Esophagus muscularis mucosa (tissue), 3 donors: ENCODE data around the gene ODF2L.

Source experiments
- CTCF ChIP-seq, 3 experiments: fragments of 200-600 bp in 2 of 3; fragments of 450-650 bp in 1 of 3; sonication (generic) in 2 of 3; IDR thresholded peaks; one replicate each; pipeline ENCODE4 v1.5.1; 2017 to 2019; ENCODE audit warnings: antibody characterized with exemption in 3 of 3, mild to moderate bottlenecking in 2 of 3, moderate library complexity in 1 of 3
- POLR2A ChIP-seq: fragments of 450-650 bp; IDR thresholded peaks from one replicate; pipeline ENCODE4 v1.6.1; 2017; ENCODE audit warnings: antibody characterized with exemption, moderate library complexity, mild to moderate bottlenecking, low read depth
- POLR2AphosphoS5 ChIP-seq, 2 donors: sonication (generic); formaldehyde crosslinking; IDR thresholded peaks; one replicate each; pipeline ENCODE4 v1.6.1; 2017; ENCODE audit warnings: antibody characterized with exemption in 2 of 2

GRCh38 chr1:86377341-86377740 is 18.8 kb downstream of the ODF2L start:
- TF ChIP-seq CTCF (IDR thresholded peaks at IDR 0.05) (no peak), POLR2AphosphoS5 (IDR thresholded peaks at IDR 0.05) (no peak), POLR2A (no peak)
